Tibial artery (tissue), 4 donors: Measurements from ENCODE around the gene WFS1.
A peak's percentile ranks its signal among the peaks of the same experiment; 100 is the strongest.

ENCODE experiments used
- DNase-seq, 2 donors: peaks; one replicate each; pipeline ENCODE4 v3.0.0-alpha.2; 2019
- H3K27ac ChIP-seq, 2 donors: fragments of 200-600 bp; sonication (generic) in 1 of 2; 1 replicate in 1 of 2; 2 replicates in 1 of 2; pipeline ENCODE4 v1.5.1; 2018 to 2019; ENCODE audit warnings: mild to moderate bottlenecking in 1 of 2
- H3K27me3 ChIP-seq, 2 donors: fragments of 200-600 bp; sonication (generic) in 1 of 2; one replicate each; pipeline versions ENCODE4 v1.5.1 to v1.6.0; 2016 to 2019
- H3K36me3 ChIP-seq, 3 donors: fragments of 200-600 bp; sonication (generic) in 2 of 3; one replicate each; pipeline ENCODE4 v1.5.1; 2016 to 2019; ENCODE audit warnings: mild to moderate bottlenecking in 2 of 3
- H3K4me1 ChIP-seq, 4 donors: fragments of 200-600 bp; sonication (generic) in 2 of 4; 1 replicate in 3 of 4; 2 replicates in 1 of 4; pipeline ENCODE4 v1.5.1; 2016 to 2019
- H3K4me3 ChIP-seq, 2 donors: fragments of 200-600 bp; sonication (generic) in 1 of 2; 1 replicate in 1 of 2; 2 replicates in 1 of 2; pipeline ENCODE4 v1.5.1; 2018 to 2019; ENCODE audit warnings: mild to moderate bottlenecking in 2 of 2
- H3K9me3 ChIP-seq, 3 donors: fragments of 200-600 bp; sonication (generic) in 1 of 3; one replicate each; pipeline ENCODE4 v1.5.1; 2016 to 2019
- CTCF ChIP-seq, 2 experiments: fragments of 200-600 bp in 1 of 2; fragments of 450-650 bp in 1 of 2; IDR thresholded peaks; one replicate each; pipeline ENCODE4 v1.5.1; 2017 to 2019; ENCODE audit warnings: antibody characterized with exemption in 2 of 2, mild to moderate bottlenecking in 1 of 2, moderate library complexity in 1 of 2
- intact Hi-C: fragments of 100-400 bp; cut with DNase I; formaldehyde crosslinking; loops from one replicate; pipeline ENCODE4 v1.15.0; 2023; ENCODE audit warnings: low total_unique reads

WFS1 gene

GRCh38 chr4:6229095-6229494 is 40.6 kb upstream of the WFS1 start:
- no peak for DNase-seq
- H3K27me3 ChIP-seq = peaks cover 0 to 48% of the 10 kb centered on the region in 2 donors
- no peaks in the 10 kb centered on the region for H3K9me3 ChIP-seq
- intact Hi-C loops = no loop called here
- no peak overlapping the region for H3K27ac ChIP-seq
- TF ChIP-seq CTCF (IDR thresholded peaks at IDR 0.05) = no peak
- H3K36me3 ChIP-seq = no peaks in the 10 kb centered on the region
- no peak overlapping the region for H3K4me3 ChIP-seq
- H3K4me1 ChIP-seq = no peaks in the 10 kb centered on the region

GRCh38 chr4:6229671-6230501 is 39.8 kb upstream of the WFS1 start:
- DNase-seq = peak in 1 of 2 donors; percentile 51
- Histone ChIP-seq H3K9me3 (no peaks in the 10 kb centered on the region), H3K4me3 (no peak overlapping the region), H3K36me3 (no peaks in the 10 kb centered on the region), H3K27me3 (peaks cover 0 to 45% of the 10 kb centered on the region in 2 donors), H3K27ac (no peak overlapping the region), H3K4me1 (no peaks in the 10 kb centered on the region)
- intact Hi-C loops = no loop called here
- TF ChIP-seq CTCF (IDR thresholded peaks at IDR 0.05) = no peak

GRCh38 chr4:6230502-6230785 is 39.2 kb upstream of the WFS1 start:
- peaks cover 0 to 46% of the 10 kb centered on the region in 2 donors for H3K27me3 ChIP-seq
- no peak for DNase-seq
- no peaks in the 10 kb centered on the region for H3K4me1 ChIP-seq
- H3K27ac ChIP-seq = no peak overlapping the region
- no peak overlapping the region for H3K4me3 ChIP-seq
- H3K36me3 ChIP-seq = no peaks in the 10 kb centered on the region
- intact Hi-C loops = no loop called here
- TF ChIP-seq CTCF (IDR thresholded peaks at IDR 0.05) = no peak
- no peaks in the 10 kb centered on the region for H3K9me3 ChIP-seq

GRCh38 chr4:6230827-6231662 is 38.6 kb upstream of the WFS1 start:
- no peak overlapping the region for H3K27ac ChIP-seq
- H3K36me3 ChIP-seq = no peaks in the 10 kb centered on the region
- no peaks in the 10 kb centered on the region for H3K4me1 ChIP-seq
- intact Hi-C loops = no loop called here
- no peak for TF ChIP-seq CTCF (IDR thresholded peaks at IDR 0.05)
- no peaks in the 10 kb centered on the region for H3K9me3 ChIP-seq
- DNase-seq = peak; percentile 9 to 53
- no peak overlapping the region for H3K4me3 ChIP-seq
- H3K27me3 ChIP-seq = peaks cover 0 to 44% of the 10 kb centered on the region in 2 donors

- Histone ChIP-seq H3K36me3 (no peaks in the 10 kb centered on the region), H3K27me3 (peaks cover 0 to 37% of the 10 kb centered on the region in 2 donors), H3K9me3 (no peaks in the 10 kb centered on the region), H3K4me3 (no peak overlapping the region), H3K27ac (no peak overlapping the region), H3K4me1 (no peaks in the 10 kb centered on the region)
- no peak for DNase-seq
- intact Hi-C loops = no loop called here
- TF ChIP-seq CTCF (IDR thresholded peaks at IDR 0.05) = no peak
Measured at GRCh38 chr4:6231663-6232165, 37.9 kb upstream of the WFS1 start.
